NCI-H226 (cell line): ENCODE results near the gene CTAGE6.
"Not testable (repeated sequence)": the region's sequence is repeated elsewhere in the genome, so short reads cannot be mapped to it uniquely, and the experiment has no call there.

ENCODE experiments used
- DNase-seq: peaks from one replicate; pipeline ENCODE4 v3.0.0-alpha.2; 2015

CTAGE6 gene

DNA sequence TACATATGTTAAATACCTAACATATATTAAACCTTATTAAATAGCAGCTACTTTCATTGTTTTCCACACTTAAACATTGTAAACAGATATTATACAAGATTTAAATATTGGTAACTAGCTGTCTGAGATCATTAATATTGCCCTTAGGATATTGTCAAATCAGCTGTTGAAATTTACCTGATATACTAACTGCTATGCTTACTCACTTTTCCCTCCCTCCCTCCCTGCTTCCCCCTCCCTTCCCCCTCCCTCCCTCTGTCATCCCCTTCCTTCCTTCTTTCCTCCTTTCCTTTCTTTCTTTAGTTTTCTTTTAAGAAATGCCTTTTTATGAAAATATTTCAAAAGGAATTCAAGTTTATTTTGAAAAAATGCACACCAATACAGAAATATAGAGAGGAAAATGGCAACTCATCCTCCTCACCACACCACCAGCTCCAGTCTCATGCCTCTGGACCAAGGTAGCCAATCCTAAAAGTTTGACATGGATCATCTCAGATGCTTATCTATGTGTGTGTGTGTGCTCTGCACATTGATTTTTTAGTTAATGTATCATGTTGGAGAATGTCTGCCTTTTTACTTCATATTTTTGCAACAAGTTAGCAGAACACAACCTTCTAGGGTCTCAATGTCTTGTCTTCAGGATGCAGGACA is 41.8 kb downstream of the CTAGE6 start:
- DNase-seq = not testable (repeated sequence)

- DNase-seq = not testable (repeated sequence)
These were observed 42.7 kb downstream of the CTAGE6 start for GRCh38 chr7:143714581-143715454.

DNA sequence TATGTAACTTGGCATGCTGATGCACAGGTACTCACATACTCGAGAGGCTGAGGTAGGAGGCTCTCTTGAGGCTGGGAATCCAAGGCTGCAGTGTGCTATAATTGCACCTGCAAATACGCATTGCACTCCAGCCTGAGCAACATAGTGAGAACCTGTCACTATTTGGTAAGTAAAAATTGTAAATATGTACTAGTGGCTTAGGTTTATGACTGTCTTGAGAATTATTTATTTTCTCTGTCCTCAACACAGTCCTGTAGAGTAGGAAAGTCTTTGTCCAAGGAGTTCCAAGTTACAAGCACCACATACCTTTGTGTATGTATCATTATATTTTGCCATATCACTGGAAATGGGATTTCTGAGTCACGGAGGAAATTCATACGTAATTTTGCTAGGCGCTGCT is 45.1 kb downstream of the CTAGE6 start:
- DNase-seq = not testable (repeated sequence)

GRCh38 chr7:143711727-143712324 is 45.7 kb downstream of the CTAGE6 start:
- not testable (repeated sequence) for DNase-seq

- DNase-seq = not testable (repeated sequence)
These were observed 47.6 kb downstream of the CTAGE6 start for GRCh38 chr7:143709895-143710294.
